ENCODE measurements around the gene AEN. TPM values are rescaled to one million over a fixed set of nuclear protein-coding genes. Genes with fewer than 3 reads are reported as not detected.

The AEN gene
- total RNA-seq (100 to 1,000 TPM; 109 TPM), polyA plus RNA-seq (22.8 TPM)

GRCh38 chr15:88620995-88621772, at the start of gene AEN:
Gene AEN, plus strand, starts transcription at chr15:88621340. Its CDS starts 4,870 bp downstream, at chr15:88626210.
- H3K27me3 ChIP-seq (ENCODE audit: insufficient read depth, low read length, poor library complexity, severe bottlenecking) = no peaks in the 10 kb centered on the region
- Mint-ChIP-seq H3K27ac (peak within 1 kb of the TSS; percentile 86 to 98 (median 94)), H3K4me3 (peak within 1 kb of the TSS; percentile 83 to 95 (median 89)), H3K36me3 (peaks cover 0 to 18% (median 0%) of the 10 kb centered on the region in 3 donors), H3K27me3 (peaks cover 5 to 13% of the 10 kb centered on the region in 2 donors), H3K9me3 (no peaks in the 10 kb centered on the region), H3K4me1 (peaks cover 46 to 55% (median 49%) of the 10 kb centered on the region in 3 donors)
- peak within 1 kb of the TSS; percentile 71 for H3K27ac ChIP-seq (ENCODE audit: low read depth, low read length)
- peaks cover 40% of the 10 kb centered on the region for H3K4me1 ChIP-seq (ENCODE audit: insufficient read depth, low read length)
- ChIA-PET CTCF (interaction anchor here (0.7 to 1.6 kb wide), 7 partner anchors 14 to 283 kb away, joined by 3 to 17 read pairs (median 3); no protein-coding TSS in a partner anchor), POLR2A (no interaction called here)
- H3K4me3 ChIP-seq (ENCODE audit: low read length) = peak within 1 kb of the TSS; percentile 60
- H3K36me3 ChIP-seq (ENCODE audit: insufficient read depth, low read length) = peaks cover under 1% of the 10 kb centered on the region
- DNase-seq = peak; percentile 91 to 96 (median 95)
- H3K9me3 ChIP-seq (ENCODE audit: low read length) = no peaks in the 10 kb centered on the region

- Mint-ChIP-seq H3K4me1 (no peaks in the 10 kb centered on the region), H3K9me3 (no peaks in the 10 kb centered on the region), H3K4me3 (no peak overlapping the region), H3K27me3 (peaks cover 8 to 19% of the 10 kb centered on the region in 2 donors), H3K36me3 (peaks cover 0 to 2% (median 0%) of the 10 kb centered on the region in 3 donors), H3K27ac (no peak overlapping the region)
- Histone ChIP-seq H3K9me3 (ENCODE audit: low read length) (no peaks in the 10 kb centered on the region), H3K4me1 (ENCODE audit: insufficient read depth, low read length) (no peaks in the 10 kb centered on the region), H3K27ac (ENCODE audit: low read depth, low read length) (no peak overlapping the region), H3K36me3 (ENCODE audit: insufficient read depth, low read length) (no peaks in the 10 kb centered on the region), H3K4me3 (ENCODE audit: low read length) (no peak overlapping the region), H3K27me3 (ENCODE audit: insufficient read depth, low read length, poor library complexity, severe bottlenecking) (peaks cover 3% of the 10 kb centered on the region)
- ChIA-PET POLR2A (no interaction called here), CTCF (no interaction called here)
- no peak for DNase-seq
Measured at GRCh38 chr15:88571852-88572259, 49.3 kb upstream of the AEN start.

- DNase-seq = no peak
- POLR2A ChIA-PET = no interaction called here
- peaks cover 6 to 10% of the 10 kb centered on the region in 2 donors for H3K27me3 Mint-ChIP-seq
Measured at GRCh38 chr15:88574077-88574476, 47.1 kb upstream of the AEN start.

GRCh38 chr15:88574655-88575054, 46.5 kb upstream of the AEN start:
- Mint-ChIP-seq H3K4me3 (no peak overlapping the region), H3K9me3 (no peaks in the 10 kb centered on the region), H3K4me1 (no peaks in the 10 kb centered on the region), H3K36me3 (no peaks in the 10 kb centered on the region), H3K27ac (no peak overlapping the region), H3K27me3 (peaks cover 6 to 10% of the 10 kb centered on the region in 2 donors)
- H3K4me3 ChIP-seq (ENCODE audit: low read length) = no peak overlapping the region
- ChIA-PET CTCF (no interaction called here), POLR2A (no interaction called here)
- H3K4me1 ChIP-seq (ENCODE audit: insufficient read depth, low read length) = no peaks in the 10 kb centered on the region
- H3K9me3 ChIP-seq (ENCODE audit: low read length) = no peaks in the 10 kb centered on the region
- peaks cover 3% of the 10 kb centered on the region for H3K27me3 ChIP-seq (ENCODE audit: insufficient read depth, low read length, poor library complexity, severe bottlenecking)
- no peaks in the 10 kb centered on the region for H3K36me3 ChIP-seq (ENCODE audit: insufficient read depth, low read length)
- H3K27ac ChIP-seq (ENCODE audit: low read depth, low read length) = no peak overlapping the region
- no peak for DNase-seq

More at GRCh38 chr15:88574077-88574476, 47.1 kb upstream of the AEN start:
- CTCF ChIA-PET = no interaction called here
- Histone ChIP-seq H3K4me1 (ENCODE audit: insufficient read depth, low read length) (no peaks in the 10 kb centered on the region), H3K36me3 (ENCODE audit: insufficient read depth, low read length) (no peaks in the 10 kb centered on the region), H3K4me3 (ENCODE audit: low read length) (no peak overlapping the region), H3K27ac (ENCODE audit: low read depth, low read length) (no peak overlapping the region), H3K9me3 (ENCODE audit: low read length) (no peaks in the 10 kb centered on the region), H3K27me3 (ENCODE audit: insufficient read depth, low read length, poor library complexity, severe bottlenecking) (peaks cover 3% of the 10 kb centered on the region)
- Mint-ChIP-seq H3K36me3 (no peaks in the 10 kb centered on the region), H3K4me3 (peak overlapping the region in 1 of 7 donors; percentile 20), H3K27ac (no peak overlapping the region), H3K4me1 (no peaks in the 10 kb centered on the region), H3K9me3 (no peaks in the 10 kb centered on the region)

- no peaks in the 10 kb centered on the region for H3K36me3 ChIP-seq (ENCODE audit: insufficient read depth, low read length)
- ChIA-PET POLR2A (no interaction called here), CTCF (no interaction called here)
- H3K4me1 ChIP-seq (ENCODE audit: insufficient read depth, low read length) = no peaks in the 10 kb centered on the region
- no peak overlapping the region for H3K27ac Mint-ChIP-seq
- H3K4me3 Mint-ChIP-seq = no peak overlapping the region
- no peaks in the 10 kb centered on the region for H3K9me3 ChIP-seq (ENCODE audit: low read length)
- H3K36me3 Mint-ChIP-seq = no peaks in the 10 kb centered on the region
- peaks cover 5 to 7% of the 10 kb centered on the region in 2 donors for H3K27me3 Mint-ChIP-seq
- H3K27ac ChIP-seq (ENCODE audit: low read depth, low read length) = no peak overlapping the region
- H3K4me1 Mint-ChIP-seq = no peaks in the 10 kb centered on the region
- H3K9me3 Mint-ChIP-seq = no peaks in the 10 kb centered on the region
- H3K27me3 ChIP-seq (ENCODE audit: insufficient read depth, low read length, poor library complexity, severe bottlenecking) = peaks cover 2% of the 10 kb centered on the region
- H3K4me3 ChIP-seq (ENCODE audit: low read length) = no peak overlapping the region
- DNase-seq = no peak
Measured at GRCh38 chr15:88579322-88579721, 41.8 kb upstream of the AEN start.

- H3K27ac ChIP-seq (ENCODE audit: low read depth, low read length) = no peak overlapping the region
- H3K36me3 Mint-ChIP-seq = no peaks in the 10 kb centered on the region
- no peaks in the 10 kb centered on the region for H3K36me3 ChIP-seq (ENCODE audit: insufficient read depth, low read length)
- H3K27me3 ChIP-seq (ENCODE audit: insufficient read depth, low read length, poor library complexity, severe bottlenecking) = no peaks in the 10 kb centered on the region
- no peaks in the 10 kb centered on the region for H3K9me3 Mint-ChIP-seq
- no peak overlapping the region for H3K27ac Mint-ChIP-seq
- DNase-seq = no peak
- CTCF ChIA-PET = interaction anchor here (1.0 kb wide), 1 partner anchor 79 kb away, joined by 3 read pairs; no protein-coding TSS in a partner anchor
- no peaks in the 10 kb centered on the region for H3K4me1 Mint-ChIP-seq
- POLR2A ChIA-PET = no interaction called here
- H3K4me3 ChIP-seq (ENCODE audit: low read length) = no peak overlapping the region
- H3K4me3 Mint-ChIP-seq = no peak overlapping the region
- H3K4me1 ChIP-seq (ENCODE audit: insufficient read depth, low read length) = no peaks in the 10 kb centered on the region
- H3K9me3 ChIP-seq (ENCODE audit: low read length) = no peaks in the 10 kb centered on the region
- peaks cover 0 to 4% of the 10 kb centered on the region in 2 donors for H3K27me3 Mint-ChIP-seq
Measured at GRCh38 chr15:88580532-88580931, 40.6 kb upstream of the AEN start.

- Mint-ChIP-seq H3K4me3 (no peak overlapping the region), H3K27ac (no peak overlapping the region), H3K27me3 (peaks cover 0 to 8% of the 10 kb centered on the region in 2 donors), H3K9me3 (peaks cover 0 to 2% (median 0%) of the 10 kb centered on the region in 5 donors), H3K4me1 (no peaks in the 10 kb centered on the region), H3K36me3 (no peaks in the 10 kb centered on the region)
- Histone ChIP-seq H3K4me1 (ENCODE audit: insufficient read depth, low read length) (no peaks in the 10 kb centered on the region), H3K4me3 (ENCODE audit: low read length) (no peak overlapping the region), H3K36me3 (ENCODE audit: insufficient read depth, low read length) (no peaks in the 10 kb centered on the region), H3K27ac (ENCODE audit: low read depth, low read length) (no peak overlapping the region), H3K27me3 (ENCODE audit: insufficient read depth, low read length, poor library complexity, severe bottlenecking) (no peaks in the 10 kb centered on the region), H3K9me3 (ENCODE audit: low read length) (no peaks in the 10 kb centered on the region)
- CTCF ChIA-PET = no interaction called here
- POLR2A ChIA-PET = no interaction called here
- no peak for DNase-seq
Measured at GRCh38 chr15:88586401-88587162, 34.6 kb upstream of the AEN start.

- no peak overlapping the region for H3K27ac ChIP-seq (ENCODE audit: low read depth, low read length)
- Mint-ChIP-seq H3K9me3 (peaks cover 0 to 2% (median 0%) of the 10 kb centered on the region in 5 donors), H3K36me3 (no peaks in the 10 kb centered on the region), H3K27ac (no peak overlapping the region), H3K4me3 (no peak overlapping the region), H3K4me1 (peaks cover 0 to 6% (median 0%) of the 10 kb centered on the region in 3 donors), H3K27me3 (peaks cover 0 to 7% of the 10 kb centered on the region in 2 donors)
- POLR2A ChIA-PET = no interaction called here
- no peak overlapping the region for H3K4me3 ChIP-seq (ENCODE audit: low read length)
- no peaks in the 10 kb centered on the region for H3K4me1 ChIP-seq (ENCODE audit: insufficient read depth, low read length)
- no peaks in the 10 kb centered on the region for H3K9me3 ChIP-seq (ENCODE audit: low read length)
- no peaks in the 10 kb centered on the region for H3K36me3 ChIP-seq (ENCODE audit: insufficient read depth, low read length)
- no peak for DNase-seq
- no peaks in the 10 kb centered on the region for H3K27me3 ChIP-seq (ENCODE audit: insufficient read depth, low read length, poor library complexity, severe bottlenecking)
- CTCF ChIA-PET = no interaction called here
Measured at GRCh38 chr15:88590759-88591158, 30.4 kb upstream of the AEN start.

Measured in CD8-positive, alpha-beta memory T cell (primary cell).